NT2/D1 (cell line): ENCODE measurements around the gene IL11.
"Not testable (repeated sequence)": the region's sequence is repeated elsewhere in the genome, so short reads cannot be mapped to it uniquely, and the experiment has no call there.

Experiments
- YY1 ChIP-seq: IDR thresholded peaks from 2 replicates; pipeline ENCODE4 v1.6.1; 2011; ENCODE audit not compliant: insufficient read length, insufficient read depth
- ZNF274 ChIP-seq: IDR thresholded peaks from 2 replicates; pipeline ENCODE4 v1.6.1; 2011; ENCODE audit warnings: mild to moderate bottlenecking, low read depth, low read length

DNA sequence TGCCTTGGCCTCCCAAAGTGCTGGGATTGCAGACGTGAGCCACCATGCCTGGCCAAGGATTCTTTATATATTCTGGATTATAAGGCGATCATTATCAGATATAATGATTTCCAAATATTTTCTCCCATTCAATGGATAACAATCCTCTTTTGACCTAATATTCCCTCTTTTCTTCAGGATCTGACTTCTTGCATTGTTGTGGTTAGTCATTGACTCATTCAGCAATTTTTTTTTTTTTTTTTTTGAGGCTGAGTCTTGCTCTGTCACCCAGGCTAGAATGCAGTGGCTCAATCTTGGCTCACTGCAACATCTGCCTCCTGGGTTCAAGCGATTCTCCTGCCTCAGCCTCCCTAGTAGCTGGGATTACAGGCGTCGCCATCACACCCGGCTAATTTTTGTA is 40.5 kb downstream of the IL11 start:
- not testable (repeated sequence) for TF ChIP-seq YY1, ZNF274
